Duodenal mucosa (tissue), 2 donors: ENCODE data around the gene VAV2.

ENCODE experiments used
- H3K27ac ChIP-seq: one replicate; pipeline ENCODE4 v1.7.0; 2013; ENCODE audit warnings: low read depth, low read length
- H3K27me3 ChIP-seq, 2 donors: one replicate each; pipeline ENCODE4 v1.7.0; 2013; ENCODE audit warnings: low read length in 2 of 2, control low read depth in 1 of 2; ENCODE audit not compliant: insufficient read depth in 2 of 2, control insufficient read depth in 1 of 2
- H3K36me3 ChIP-seq, 2 donors: one replicate each; pipeline ENCODE4 v1.7.0; 2013; ENCODE audit warnings: low read length in 2 of 2, control low read depth in 1 of 2; ENCODE audit not compliant: insufficient read depth in 2 of 2, control insufficient read depth in 1 of 2
- H3K4me1 ChIP-seq, 2 donors: one replicate each; pipeline ENCODE4 v1.7.0; 2013; ENCODE audit warnings: low read length in 2 of 2, control low read depth in 1 of 2; ENCODE audit not compliant: insufficient read depth in 2 of 2, control insufficient read depth in 1 of 2
- H3K4me3 ChIP-seq, 2 donors: one replicate each; pipeline ENCODE4 v1.7.0; 2013; ENCODE audit warnings: low read length in 2 of 2, low read depth in 1 of 2
- H3K9ac ChIP-seq, 2 donors: one replicate each; pipeline ENCODE4 v1.7.0; 2013; ENCODE audit warnings: low read length in 2 of 2, low read depth in 1 of 2
- H3K9me3 ChIP-seq, 2 donors: one replicate each; pipeline ENCODE4 v1.7.0; 2013; ENCODE audit warnings: low read length in 2 of 2, control low read depth in 1 of 2; ENCODE audit not compliant: control insufficient read depth in 1 of 2

The VAV2 gene

DNA sequence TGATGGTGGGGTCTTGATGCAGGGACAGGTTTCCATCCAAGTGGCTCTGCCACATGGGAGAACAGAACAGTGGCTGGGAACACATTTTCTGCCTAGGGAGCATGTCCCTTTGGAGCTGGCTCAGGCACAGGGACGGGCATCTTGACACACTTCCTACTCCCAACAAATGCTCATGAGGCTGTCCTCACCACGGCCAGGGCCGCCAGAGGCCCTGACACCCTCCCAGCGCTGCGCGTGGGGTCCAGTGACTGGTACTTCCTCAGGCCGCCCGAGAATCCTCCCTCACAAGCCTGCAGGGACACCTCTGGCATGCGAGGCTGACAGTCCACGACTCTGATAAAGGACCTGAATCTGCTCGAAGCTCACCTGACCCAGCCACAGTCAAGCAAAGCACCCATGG, 193.0 kb downstream of the VAV2 start:
- no peak overlapping the region for H3K9ac ChIP-seq
- peaks cover 6 to 42% of the 10 kb centered on the region in 2 donors for H3K36me3 ChIP-seq
- no peak overlapping the region for H3K4me3 ChIP-seq
- H3K27ac ChIP-seq = no peak overlapping the region
- H3K9me3 ChIP-seq = no peaks in the 10 kb centered on the region
- peaks cover 0 to 3% of the 10 kb centered on the region in 2 donors for H3K4me1 ChIP-seq
- H3K27me3 ChIP-seq = no peaks in the 10 kb centered on the region

DNA sequence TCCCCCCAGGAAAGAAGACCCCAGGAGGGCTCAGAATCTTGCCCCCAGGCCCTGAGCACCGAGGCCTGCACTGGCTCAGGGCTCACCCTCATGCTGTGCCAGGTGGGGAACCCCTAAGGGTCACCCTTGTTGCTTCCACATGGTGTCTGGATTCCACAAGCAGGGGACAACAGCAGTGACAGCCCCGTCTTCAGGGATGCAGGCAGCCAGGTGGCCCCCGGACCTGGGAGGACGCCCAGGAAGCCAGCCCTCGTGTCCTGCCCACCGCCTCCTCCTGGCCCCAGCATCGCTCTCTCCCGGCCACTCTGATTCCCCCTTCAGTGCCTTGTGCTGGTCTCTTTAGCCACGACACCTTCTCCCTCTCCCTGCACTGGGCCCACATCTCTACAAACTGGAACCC, 194.0 kb downstream of the VAV2 start:
- Histone ChIP-seq H3K36me3 (peaks cover 6 to 44% of the 10 kb centered on the region in 2 donors), H3K9ac (no peak overlapping the region), H3K4me3 (no peak overlapping the region), H3K4me1 (peaks cover 3 to 7% of the 10 kb centered on the region in 2 donors), H3K27ac (no peak overlapping the region), H3K27me3 (no peaks in the 10 kb centered on the region), H3K9me3 (no peaks in the 10 kb centered on the region)

DNA sequence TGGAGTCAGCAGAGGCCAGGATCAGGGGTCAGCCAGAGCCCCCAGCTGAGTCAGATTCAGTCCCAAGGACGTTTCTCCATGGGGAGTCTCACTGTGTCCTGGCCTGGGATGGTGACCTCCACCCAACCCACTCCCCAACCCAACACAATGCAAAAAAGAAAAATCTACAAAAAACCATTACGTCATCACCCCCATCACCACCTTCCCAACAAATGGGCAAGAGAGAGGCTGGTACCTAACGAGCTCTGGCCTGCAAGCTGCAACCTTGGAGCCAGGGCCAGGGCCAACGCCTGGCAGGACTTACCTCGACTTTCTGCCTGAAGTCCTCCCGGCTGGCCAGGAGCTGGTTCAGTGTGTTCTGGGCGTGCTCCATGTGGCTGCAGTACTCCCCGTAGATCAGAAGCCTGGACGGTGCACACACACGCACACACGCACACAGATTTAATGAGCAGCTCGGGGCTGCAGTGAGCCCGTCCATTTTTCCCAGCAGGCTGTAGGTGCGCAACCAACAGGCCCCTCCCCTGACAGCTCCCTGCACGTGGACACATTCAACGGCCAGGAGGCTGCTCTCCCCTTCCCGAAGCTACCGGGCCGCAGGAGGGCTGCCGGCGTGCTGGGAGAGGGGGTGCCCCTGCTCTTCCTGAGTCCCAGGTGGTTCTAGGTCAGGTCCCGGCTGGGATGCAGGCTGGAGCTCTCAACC, 194.6 kb downstream of the VAV2 start:
- Histone ChIP-seq H3K9ac (no peak overlapping the region), H3K36me3 (peaks cover 6 to 39% of the 10 kb centered on the region in 2 donors), H3K9me3 (no peaks in the 10 kb centered on the region), H3K4me3 (no peak overlapping the region), H3K4me1 (peaks cover 3 to 10% of the 10 kb centered on the region in 2 donors), H3K27me3 (no peaks in the 10 kb centered on the region), H3K27ac (no peak overlapping the region)

GRCh38 chr9:133796562-133796961, 195.6 kb downstream of the VAV2 start:
- Histone ChIP-seq H3K36me3 (peaks cover 6 to 38% of the 10 kb centered on the region in 2 donors), H3K4me1 (peaks cover 3 to 11% of the 10 kb centered on the region in 2 donors), H3K27me3 (no peaks in the 10 kb centered on the region), H3K27ac (no peak overlapping the region), H3K4me3 (no peak overlapping the region), H3K9ac (no peak overlapping the region), H3K9me3 (no peaks in the 10 kb centered on the region)

- H3K9ac ChIP-seq = no peak overlapping the region
- peaks cover 10 to 38% of the 10 kb centered on the region in 2 donors for H3K36me3 ChIP-seq
- H3K27ac ChIP-seq = no peak overlapping the region
- peaks cover 4 to 14% of the 10 kb centered on the region in 2 donors for H3K4me1 ChIP-seq
- H3K4me3 ChIP-seq = no peak overlapping the region
- no peaks in the 10 kb centered on the region for H3K27me3 ChIP-seq
- no peaks in the 10 kb centered on the region for H3K9me3 ChIP-seq
Measured at GRCh38 chr9:133795049-133795448, 197.1 kb downstream of the VAV2 start.

- peaks cover 10 to 37% of the 10 kb centered on the region in 2 donors for H3K36me3 ChIP-seq
- no peaks in the 10 kb centered on the region for H3K27me3 ChIP-seq
- no peaks in the 10 kb centered on the region for H3K9me3 ChIP-seq
- no peak overlapping the region for H3K27ac ChIP-seq
- H3K4me3 ChIP-seq = no peak overlapping the region
- no peak overlapping the region for H3K9ac ChIP-seq
- H3K4me1 ChIP-seq = peaks cover 9 to 22% of the 10 kb centered on the region in 2 donors
Measured at GRCh38 chr9:133794016-133794760, 197.9 kb downstream of the VAV2 start.

DNA sequence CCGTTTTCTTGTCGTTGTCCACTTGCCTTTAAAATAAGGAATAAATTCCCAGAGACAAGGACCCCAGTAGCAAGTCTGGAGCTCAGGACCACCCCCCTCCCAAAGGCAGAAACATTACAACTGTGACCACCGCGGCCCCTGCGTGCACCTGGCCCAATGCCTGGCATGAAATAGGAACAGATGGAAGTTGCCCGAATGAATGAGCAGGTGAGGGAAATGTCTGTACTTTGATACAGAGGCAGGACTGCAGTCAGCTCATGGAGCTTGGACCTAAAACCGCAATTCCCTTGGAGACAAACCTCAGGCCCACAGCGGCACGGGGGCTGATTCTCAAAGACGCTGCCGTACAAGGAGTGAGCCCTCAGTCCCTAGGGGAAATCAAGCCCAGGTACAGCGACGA, 198.7 kb downstream of the VAV2 start:
- H3K36me3 ChIP-seq = peaks cover 10 to 32% of the 10 kb centered on the region in 2 donors
- no peaks in the 10 kb centered on the region for H3K9me3 ChIP-seq
- H3K27ac ChIP-seq = no peak overlapping the region
- H3K4me3 ChIP-seq = peak overlapping the region in 1 of 2 donors; percentile 3
- peaks cover 15 to 29% of the 10 kb centered on the region in 2 donors for H3K4me1 ChIP-seq
- no peak overlapping the region for H3K9ac ChIP-seq
- no peaks in the 10 kb centered on the region for H3K27me3 ChIP-seq

DNA sequence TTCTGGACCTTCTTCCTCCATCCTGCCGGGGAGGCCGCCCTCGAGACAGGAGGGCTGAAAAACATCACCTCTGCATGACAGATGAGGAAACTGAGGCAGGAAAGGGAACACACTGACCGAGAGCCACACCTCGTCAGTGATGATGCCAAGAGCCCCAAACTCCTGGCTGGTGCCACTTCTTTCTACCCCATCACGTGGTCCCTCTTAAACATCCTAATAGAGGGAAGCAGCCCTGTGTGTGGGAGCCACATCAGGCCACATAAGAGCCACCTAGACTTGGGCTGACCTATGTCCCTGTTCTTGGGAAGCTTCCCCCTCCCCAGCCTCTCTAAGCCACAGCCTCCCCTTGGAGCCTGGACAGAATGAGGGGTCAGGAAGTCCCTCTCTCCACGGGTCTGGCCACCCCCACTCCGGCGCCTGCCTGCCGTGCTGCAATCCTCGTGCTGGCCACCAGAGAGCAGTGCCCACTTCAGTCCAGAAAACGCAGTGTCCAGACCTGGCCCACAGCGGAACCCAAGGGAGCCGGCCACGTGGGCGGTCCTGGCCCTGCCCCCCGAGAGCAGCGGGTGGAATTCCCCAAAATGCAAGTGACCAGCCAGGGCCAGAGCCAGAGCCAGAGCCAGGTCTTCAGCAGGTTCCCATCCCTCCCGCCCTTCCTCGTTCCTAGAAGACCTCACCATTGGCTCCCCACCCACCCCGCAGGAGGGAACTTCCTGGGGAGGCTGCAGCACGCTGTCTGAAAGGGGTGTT, 199.2 kb downstream of the VAV2 start:
- H3K9ac ChIP-seq = no peak overlapping the region
- H3K4me1 ChIP-seq = peaks cover 20 to 34% of the 10 kb centered on the region in 2 donors
- no peak overlapping the region for H3K27ac ChIP-seq
- no peaks in the 10 kb centered on the region for H3K9me3 ChIP-seq
- H3K27me3 ChIP-seq = no peaks in the 10 kb centered on the region
- peaks cover 10 to 31% of the 10 kb centered on the region in 2 donors for H3K36me3 ChIP-seq
- peak overlapping the region in 1 of 2 donors; percentile 3 for H3K4me3 ChIP-seq

DNA sequence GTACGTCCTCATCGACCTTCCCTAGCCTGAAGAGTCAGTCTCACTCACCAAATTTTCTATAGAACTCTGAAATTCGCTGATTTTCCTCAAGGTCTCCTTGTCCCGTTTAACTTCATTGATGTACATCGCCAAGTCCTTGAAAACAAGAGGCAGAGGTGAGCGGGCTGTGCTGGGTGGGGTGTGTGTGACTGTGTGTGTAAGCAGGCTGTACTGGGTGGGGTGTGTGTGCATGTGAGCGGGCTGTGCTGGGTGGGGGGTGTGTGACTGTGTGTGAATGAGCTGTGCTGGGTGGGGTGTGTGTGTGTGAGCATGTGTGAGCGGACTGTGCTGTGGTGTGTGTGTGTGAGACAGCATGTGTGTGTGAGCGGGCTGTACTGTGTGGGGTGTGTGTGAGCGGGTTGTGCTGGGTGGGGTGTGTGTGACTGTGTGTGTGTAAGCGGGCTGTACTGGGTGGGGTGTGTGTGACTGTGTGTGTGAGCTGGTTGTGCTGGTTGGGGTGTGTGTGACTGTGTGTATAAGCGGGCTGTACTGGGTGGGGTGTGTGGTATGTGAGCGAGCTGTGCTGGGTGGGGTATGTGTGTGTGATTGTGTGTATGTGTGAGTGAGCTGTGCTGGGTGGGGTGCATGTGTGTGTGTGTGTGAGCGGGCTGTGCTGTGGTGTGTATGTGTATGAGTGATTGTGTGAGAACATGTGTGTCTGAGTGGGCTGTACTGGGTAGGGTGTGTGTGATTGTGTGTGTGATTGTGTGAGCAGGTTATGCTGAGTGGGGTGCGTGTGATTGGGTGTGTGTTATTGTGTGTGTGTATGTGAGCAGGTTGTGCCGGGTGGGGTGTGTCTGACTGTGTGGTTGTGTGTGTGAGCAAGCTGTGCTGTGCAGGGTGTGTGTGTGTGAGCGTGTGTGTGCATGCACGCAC, 200.1 kb downstream of the VAV2 start:
- peaks cover 10 to 35% of the 10 kb centered on the region in 2 donors for H3K36me3 ChIP-seq
- H3K9me3 ChIP-seq = no peaks in the 10 kb centered on the region
- no peak overlapping the region for H3K27ac ChIP-seq
- peaks cover 22 to 44% of the 10 kb centered on the region in 2 donors for H3K4me1 ChIP-seq
- H3K9ac ChIP-seq = no peak overlapping the region
- H3K27me3 ChIP-seq = no peaks in the 10 kb centered on the region
- H3K4me3 ChIP-seq = no peak overlapping the region
